Measurements from ENCODE around the gene DENND1A. TPM values are rescaled to one million over a fixed set of nuclear protein-coding genes. Genes with fewer than 3 reads are reported as not detected.

The DENND1A gene
- total RNA-seq, 1 donor from 2014 or later, result 13.9 TPM

DNA sequence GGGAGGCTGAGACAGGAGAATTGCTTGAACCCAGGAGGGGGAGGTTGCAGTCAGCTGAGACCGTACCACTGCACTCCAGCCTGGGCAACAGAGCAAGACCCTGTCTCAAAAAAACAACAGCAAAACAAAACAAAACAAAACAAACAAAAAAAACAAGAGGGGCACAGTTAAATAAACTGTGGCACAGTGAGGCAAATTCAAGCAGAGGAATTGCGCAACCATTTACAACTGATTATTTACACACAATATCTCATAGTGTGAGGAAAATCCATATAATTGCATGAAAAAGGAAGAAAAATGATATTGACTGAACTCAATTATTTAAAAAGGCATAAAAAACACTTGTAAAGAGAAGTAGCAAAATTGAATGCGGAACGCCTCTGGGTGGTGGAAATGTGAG is 412.4 kb downstream of the DENND1A start:
- Mint-ChIP-seq H3K36me3 (ENCODE audit: unreplicated experiment) (no peaks in the 10 kb centered on the region), H3K27ac (ENCODE audit: unreplicated experiment) (no peak overlapping the region), H3K4me1 (ENCODE audit: low read depth, unreplicated experiment) (no peaks in the 10 kb centered on the region), H3K9me3 (ENCODE audit: unreplicated experiment) (peaks cover 2% of the 10 kb centered on the region), H3K4me3 (ENCODE audit: unreplicated experiment) (no peak overlapping the region), H3K27me3 (ENCODE audit: unreplicated experiment) (no peaks in the 10 kb centered on the region)
- TF ChIP-seq, protein P1, sequence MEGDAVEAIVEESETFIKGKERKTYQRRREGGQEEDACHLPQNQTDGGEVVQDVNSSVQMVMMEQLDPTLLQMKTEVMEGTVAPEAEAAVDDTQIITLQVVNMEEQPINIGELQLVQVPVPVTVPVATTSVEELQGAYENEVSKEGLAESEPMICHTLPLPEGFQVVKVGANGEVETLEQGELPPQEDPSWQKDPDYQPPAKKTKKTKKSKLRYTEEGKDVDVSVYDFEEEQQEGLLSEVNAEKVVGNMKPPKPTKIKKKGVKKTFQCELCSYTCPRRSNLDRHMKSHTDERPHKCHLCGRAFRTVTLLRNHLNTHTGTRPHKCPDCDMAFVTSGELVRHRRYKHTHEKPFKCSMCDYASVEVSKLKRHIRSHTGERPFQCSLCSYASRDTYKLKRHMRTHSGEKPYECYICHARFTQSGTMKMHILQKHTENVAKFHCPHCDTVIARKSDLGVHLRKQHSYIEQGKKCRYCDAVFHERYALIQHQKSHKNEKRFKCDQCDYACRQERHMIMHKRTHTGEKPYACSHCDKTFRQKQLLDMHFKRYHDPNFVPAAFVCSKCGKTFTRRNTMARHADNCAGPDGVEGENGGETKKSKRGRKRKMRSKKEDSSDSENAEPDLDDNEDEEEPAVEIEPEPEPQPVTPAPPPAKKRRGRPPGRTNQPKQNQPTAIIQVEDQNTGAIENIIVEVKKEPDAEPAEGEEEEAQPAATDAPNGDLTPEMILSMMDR (IDR thresholded peaks at IDR 0.05; ENCODE audit: partially characterized antibody, unreplicated experiment), result no peak
- DNase-seq, result no peak

DNA sequence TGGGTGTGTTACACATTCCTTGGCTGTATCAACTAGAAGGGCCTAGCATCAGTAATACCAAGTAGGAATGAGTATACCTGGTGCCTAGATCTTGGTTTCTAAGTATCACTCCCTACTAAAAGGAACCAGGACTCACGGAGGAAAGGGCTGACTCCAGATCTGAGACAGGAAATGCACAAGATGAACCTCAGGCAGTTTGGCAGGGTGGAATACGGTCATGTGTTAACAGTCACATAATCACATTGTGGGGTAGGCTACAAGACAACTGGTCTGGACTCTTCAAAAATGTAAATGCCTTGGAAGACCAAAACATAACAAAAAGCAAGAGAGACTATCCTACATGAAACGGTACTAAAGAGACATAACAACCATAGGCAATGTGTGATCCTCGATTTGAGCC is 415.2 kb downstream of the DENND1A start:
- Mint-ChIP-seq H3K27me3 (ENCODE audit: unreplicated experiment) (no peaks in the 10 kb centered on the region), H3K4me1 (ENCODE audit: low read depth, unreplicated experiment) (no peaks in the 10 kb centered on the region), H3K4me3 (ENCODE audit: unreplicated experiment) (no peak overlapping the region), H3K36me3 (ENCODE audit: unreplicated experiment) (no peaks in the 10 kb centered on the region), H3K9me3 (ENCODE audit: unreplicated experiment) (peaks cover 2% of the 10 kb centered on the region), H3K27ac (ENCODE audit: unreplicated experiment) (no peak overlapping the region)
- DNase-seq, result no peak
- TF ChIP-seq, protein P1 (IDR thresholded peaks at IDR 0.05; ENCODE audit: partially characterized antibody, unreplicated experiment), result no peak

DNA sequence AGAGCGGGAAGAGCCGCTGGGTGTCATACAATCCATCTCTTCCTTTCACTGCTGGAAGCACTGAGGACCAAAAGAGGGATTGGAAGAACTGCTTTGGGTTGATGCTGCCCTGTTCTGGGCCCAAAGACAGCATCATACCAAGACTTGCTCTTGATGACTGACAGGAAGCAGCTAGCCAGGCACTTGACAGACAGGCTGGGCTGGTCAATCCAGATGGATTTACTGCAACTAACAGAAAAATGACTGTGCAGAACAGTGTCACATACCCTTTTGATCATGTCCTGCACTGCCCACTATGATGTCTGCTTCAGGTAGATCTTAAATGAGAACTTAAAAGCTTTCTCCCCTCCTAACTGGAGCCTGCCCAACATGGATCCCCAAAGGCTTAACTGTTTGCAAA is 416.4 kb downstream of the DENND1A start:
- Mint-ChIP-seq H3K4me1 (ENCODE audit: low read depth, unreplicated experiment) (no peaks in the 10 kb centered on the region), H3K9me3 (ENCODE audit: unreplicated experiment) (peaks cover 2% of the 10 kb centered on the region)

DNA sequence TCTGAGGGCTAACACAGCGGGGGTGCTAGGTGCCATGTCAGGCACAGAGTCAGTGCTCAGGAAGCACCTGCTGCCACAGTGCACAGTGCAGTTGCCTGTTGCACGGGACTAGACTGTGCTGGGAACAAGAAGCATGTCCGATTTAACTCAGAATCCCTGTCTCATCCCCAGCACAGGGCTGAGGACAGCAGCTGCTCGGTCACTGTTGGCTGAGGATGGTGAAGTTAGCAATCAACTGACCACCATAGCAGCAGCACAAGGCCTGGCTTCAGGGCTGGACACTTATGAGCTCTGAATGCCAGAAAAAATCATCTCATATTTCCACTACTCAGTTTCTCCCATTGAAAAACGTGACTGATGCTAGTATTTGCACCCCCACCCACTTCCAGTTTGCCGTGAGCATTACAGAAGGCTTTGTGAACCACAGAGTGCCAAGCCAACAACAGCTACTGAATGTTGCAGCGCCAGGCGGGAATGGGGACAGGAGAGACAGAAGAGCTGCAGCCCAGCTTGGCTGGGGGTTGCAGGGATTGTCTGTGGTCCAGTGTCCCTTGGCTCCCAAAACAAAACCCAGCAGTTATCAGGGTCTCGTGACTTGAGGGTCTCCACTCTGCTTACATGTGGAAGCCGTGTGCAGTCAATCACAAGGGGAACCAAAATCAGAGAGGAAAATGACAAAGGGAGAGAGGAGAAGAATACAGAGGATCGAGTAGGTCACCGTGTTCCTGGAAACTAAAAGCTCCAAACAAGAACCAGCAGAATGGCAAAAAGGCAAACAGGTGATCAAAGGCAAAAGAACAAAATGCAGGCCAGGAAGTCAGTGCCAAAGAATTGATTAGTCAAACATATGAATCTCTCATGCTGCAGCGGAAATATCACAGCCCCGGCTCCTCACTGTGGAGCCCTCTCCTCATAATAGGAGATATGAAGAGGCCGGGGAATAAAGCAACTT is 418.3 kb downstream of the DENND1A start:
- Mint-ChIP-seq H3K4me1 (ENCODE audit: low read depth, unreplicated experiment) (no peaks in the 10 kb centered on the region), H3K4me3 (ENCODE audit: unreplicated experiment) (no peak overlapping the region), H3K27ac (ENCODE audit: unreplicated experiment) (no peak overlapping the region), H3K27me3 (ENCODE audit: unreplicated experiment) (peaks cover 3% of the 10 kb centered on the region), H3K36me3 (ENCODE audit: unreplicated experiment) (no peaks in the 10 kb centered on the region), H3K9me3 (ENCODE audit: unreplicated experiment) (no peaks in the 10 kb centered on the region)
- DNase-seq, result no peak
- TF ChIP-seq, protein P1 (IDR thresholded peaks at IDR 0.05; ENCODE audit: partially characterized antibody, unreplicated experiment), result no peak

More for the DNA sequence above, 416.4 kb downstream of the DENND1A start:
- TF ChIP-seq, protein P1 (IDR thresholded peaks at IDR 0.05; ENCODE audit: partially characterized antibody, unreplicated experiment), result no peak
- H3K36me3 Mint-ChIP-seq (ENCODE audit: unreplicated experiment), result no peaks in the 10 kb centered on the region
- no peak overlapping the region for H3K27ac Mint-ChIP-seq (ENCODE audit: unreplicated experiment)
- DNase-seq, result no peak
- no peak overlapping the region for H3K4me3 Mint-ChIP-seq (ENCODE audit: unreplicated experiment)
- H3K27me3 Mint-ChIP-seq (ENCODE audit: unreplicated experiment), result peaks cover 3% of the 10 kb centered on the region

DNA sequence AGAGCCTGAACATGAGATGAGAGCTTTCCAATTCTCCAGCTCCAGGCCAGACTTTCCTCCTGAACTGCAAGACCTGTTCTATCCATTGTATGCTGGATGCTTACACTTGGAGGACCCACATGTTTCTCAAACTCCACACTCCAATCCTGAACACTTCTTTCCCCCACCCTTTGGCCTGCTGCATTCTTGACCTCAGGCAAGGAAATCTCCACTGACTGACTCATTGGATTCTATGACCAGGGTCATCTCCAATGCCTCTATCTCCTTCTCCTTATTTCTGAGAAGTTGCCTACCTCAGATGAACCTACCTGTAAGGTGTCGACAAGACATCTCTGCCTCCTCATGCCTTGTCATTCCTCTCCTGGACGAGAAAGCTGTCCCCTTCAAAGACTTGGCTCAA is 420.3 kb downstream of the DENND1A start:
- no peaks in the 10 kb centered on the region for H3K4me1 Mint-ChIP-seq (ENCODE audit: low read depth, unreplicated experiment)
- no peak overlapping the region for H3K4me3 Mint-ChIP-seq (ENCODE audit: unreplicated experiment)
- H3K27ac Mint-ChIP-seq (ENCODE audit: unreplicated experiment), result no peak overlapping the region
- peaks cover 3% of the 10 kb centered on the region for H3K27me3 Mint-ChIP-seq (ENCODE audit: unreplicated experiment)
- no peaks in the 10 kb centered on the region for H3K36me3 Mint-ChIP-seq (ENCODE audit: unreplicated experiment)
- H3K9me3 Mint-ChIP-seq (ENCODE audit: unreplicated experiment), result no peaks in the 10 kb centered on the region
- TF ChIP-seq, protein P1 (IDR thresholded peaks at IDR 0.05; ENCODE audit: partially characterized antibody, unreplicated experiment), result no peak
- no peak for DNase-seq

Measured in glutamatergic neuron (in vitro differentiated cells).